GM04503 (cell line): ENCODE measurements around the gene MTA2.

Source experiments
- DNase-seq: peaks from one replicate; pipeline ENCODE4 v3.0.0-alpha.2; 2012; ENCODE audit warnings: low read depth

Gene MTA2

DNA sequence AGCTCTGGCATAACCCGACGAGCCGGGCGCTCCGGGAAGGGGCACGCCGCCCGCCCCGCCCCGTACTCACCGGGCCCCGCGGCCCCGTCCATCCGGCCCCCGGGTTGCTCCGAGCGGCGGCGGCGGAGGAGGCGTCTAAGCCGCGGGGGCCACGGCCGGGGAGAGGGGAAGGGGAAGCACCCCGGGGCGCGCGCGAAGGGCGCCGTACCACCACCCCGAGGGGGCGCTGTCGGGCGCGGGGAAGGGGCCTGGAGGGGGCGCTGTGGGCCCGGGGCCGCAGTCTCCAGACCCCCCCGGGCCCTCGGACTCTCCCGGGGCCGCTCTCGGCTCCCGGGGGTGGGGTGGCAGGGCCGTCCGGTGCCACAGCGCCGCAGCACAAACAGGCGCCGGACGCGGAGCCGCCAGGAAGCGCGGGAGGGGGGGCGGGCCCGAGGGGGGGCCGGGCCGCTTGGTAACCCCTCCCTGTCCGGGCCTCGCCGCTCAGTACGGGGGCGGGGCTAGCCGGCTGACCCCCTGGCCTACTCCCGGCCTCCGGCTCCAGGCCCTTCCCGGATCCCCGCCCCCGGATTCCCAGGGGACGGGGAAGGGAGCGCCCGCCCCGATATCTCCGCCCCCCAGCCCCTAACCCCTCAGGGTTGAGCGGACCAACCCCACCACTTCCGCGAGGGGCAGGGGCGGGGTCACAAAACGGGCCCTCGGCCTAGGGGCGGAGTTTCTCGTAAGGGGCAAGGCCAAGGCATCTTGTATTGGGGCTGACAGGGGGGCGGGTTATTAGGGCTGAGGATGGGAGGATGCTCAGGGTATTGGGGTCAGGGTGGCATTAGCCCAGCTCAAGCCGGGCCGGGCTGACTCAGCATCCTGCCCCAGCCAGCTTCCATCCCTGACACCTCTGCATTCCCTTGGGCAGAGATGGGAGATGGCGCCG is 11.0 kb upstream of the MTA2 start, which contains the start of the genes EML3 and ROM1:
Gene EML3, minus strand, starts transcription at position 410 of the 925 bp plus-strand sequence. Its CDS starts 318 bp downstream, at position 92.
Gene ROM1, plus strand, starts transcription at position 892 of the 925 bp plus-strand sequence. Its CDS starts 25 bp downstream, at position 917.
- no peak for DNase-seq

DNA sequence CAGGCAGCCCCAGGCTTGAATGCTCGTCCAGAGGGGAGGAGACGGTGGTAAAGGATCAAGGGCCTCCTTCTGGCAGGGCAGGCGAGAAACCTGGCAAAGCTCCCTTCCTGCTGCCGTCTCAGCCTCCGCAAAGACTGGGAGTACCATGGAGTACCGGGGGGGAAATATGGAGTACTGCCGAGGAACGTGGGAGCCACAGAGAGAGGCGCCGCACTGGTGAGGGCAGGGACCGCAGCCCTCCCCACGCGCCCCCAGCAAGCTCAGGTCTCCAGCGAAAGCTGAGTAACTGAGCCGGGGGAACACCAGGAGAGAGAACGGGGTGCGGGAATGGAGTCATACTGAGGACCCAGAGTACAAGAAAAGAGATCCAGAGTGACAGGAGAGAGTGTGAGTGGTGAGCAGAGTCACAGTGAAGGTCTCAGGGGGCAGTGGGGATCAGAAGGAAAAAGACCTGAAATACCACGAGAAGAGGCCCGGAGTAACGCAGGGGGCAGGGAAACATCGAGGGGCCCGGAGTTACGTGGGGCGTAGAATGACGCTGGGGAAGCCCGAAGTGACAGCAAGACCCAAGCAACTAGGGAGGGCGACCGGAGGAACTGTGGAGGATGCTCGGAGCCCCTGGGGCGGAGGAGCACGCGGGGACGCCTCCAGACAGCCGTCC is 10.2 kb upstream of the MTA2 start:
- no peak for DNase-seq

DNA sequence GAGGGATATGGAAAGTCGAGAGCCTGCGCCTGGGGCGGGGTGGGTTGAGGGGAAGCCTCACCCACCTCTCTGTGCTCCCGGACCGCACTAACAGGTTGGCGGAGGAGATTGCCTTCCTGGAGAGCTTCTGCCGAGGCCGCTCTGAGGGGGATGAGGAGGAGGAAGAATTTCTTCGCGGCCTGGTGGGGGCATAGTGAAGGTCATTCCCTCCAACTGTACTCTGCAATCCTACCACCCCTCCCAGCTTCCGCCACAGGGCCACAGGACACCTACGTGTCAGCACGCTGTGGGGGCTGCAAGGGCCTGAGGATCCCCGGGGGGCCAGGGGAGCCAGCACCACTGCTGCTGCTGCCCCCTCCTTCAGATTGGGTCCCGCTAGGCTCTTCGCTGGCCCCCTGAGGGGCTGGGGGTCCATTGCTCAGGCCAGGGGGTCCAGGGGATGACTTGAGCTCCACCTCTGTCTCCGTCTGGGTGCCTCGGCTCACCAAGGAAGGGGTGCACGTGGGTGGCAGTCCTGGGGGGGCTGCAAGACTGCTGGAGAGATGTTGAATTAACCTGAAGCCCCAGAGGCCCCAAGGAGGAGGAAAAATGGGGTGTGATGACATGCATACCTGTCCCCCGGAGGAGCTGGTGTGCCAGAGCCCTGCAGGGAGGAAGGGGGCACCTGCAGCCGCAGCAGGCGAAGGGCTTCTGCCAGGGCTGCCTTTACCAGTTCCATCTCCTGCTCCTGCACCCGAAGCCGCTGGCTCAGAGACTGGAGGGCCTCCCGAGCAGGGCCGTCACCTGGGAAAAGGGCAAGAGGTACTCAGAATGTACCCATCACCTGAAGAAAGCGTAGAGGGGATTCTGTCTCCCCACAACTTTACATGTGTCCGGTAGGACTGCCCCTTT is 9.4 kb upstream of the MTA2 start:
- DNase-seq, result no peak

DNA sequence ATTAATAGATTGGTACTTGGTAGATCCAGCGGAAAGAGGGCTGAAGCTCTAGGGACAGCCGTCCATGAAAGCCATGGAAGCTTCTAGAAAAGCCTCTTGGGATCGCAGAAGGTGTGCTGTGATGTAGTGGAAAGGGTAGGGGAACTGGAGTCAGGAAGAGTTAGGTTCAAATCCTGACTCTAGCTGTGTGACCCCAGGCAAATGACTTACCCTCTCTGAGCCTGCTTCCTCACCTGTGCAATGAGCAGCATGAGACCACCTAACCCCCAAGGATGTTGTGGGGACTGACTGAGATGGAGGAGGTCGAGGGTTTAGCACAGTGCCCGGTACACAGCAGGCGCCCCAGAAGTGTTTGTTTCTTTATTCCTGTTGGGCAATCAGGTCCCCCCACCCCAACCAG is 8.7 kb upstream of the MTA2 start:
- DNase-seq, result no peak

DNA sequence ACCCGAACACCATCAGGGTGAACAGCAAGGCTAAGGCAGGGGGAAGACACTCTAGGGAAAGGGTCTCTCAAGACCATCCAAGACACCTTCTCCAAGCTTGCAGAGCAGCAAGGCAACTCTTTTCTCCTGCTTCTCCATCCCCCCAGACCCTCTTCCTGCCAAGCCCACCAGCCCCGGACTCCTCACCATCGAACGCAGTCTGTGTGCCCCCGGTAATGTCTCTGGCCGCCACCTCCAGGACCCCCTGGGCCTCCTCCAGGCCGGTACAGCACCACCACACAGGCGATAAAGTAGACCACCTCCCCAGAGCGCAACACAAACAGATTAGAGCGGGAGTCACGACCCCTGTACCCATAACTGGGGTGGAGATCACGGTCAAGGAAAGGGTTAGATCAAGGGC is 7.1 kb upstream of the MTA2 start:
- no peak for DNase-seq

DNA sequence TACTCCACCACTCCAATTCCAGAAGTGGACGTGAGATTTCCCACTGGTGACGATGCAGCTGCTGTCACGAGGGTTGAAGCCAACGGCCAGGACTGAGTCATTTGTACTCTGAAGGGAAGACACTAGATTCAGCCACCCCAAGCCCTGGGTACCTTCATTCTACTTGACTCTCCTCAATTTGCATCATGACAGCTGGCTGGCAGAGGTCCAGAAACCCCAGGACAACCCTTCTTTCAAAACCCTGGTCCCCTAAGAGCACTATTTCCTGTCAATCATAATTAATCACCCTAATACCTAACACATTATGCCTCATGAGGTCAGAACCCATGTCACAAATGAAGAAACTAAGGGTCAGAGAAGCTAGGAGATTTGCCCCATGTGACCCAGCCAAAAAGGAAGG is 6.0 kb upstream of the MTA2 start:
- no peak for DNase-seq

DNA sequence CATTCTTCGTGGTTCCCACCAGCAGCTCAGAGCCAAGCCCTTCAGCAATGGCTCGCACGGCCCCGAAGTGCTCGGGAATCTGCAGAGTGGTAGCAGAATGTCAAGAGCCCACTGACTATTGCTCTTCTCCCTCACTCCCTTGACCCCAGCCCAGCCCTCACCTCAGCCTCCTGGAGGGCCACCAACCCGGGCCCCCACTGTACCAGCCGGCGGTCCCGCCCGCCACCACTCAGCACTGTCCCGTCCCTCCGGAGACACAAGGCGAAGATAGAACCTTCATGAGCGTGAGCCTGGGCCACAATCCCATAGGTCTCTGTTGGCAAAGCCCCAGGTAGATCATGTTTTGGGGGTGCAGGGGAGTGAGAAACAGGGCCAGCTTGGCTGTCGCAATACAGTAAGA is 4.2 kb upstream of the MTA2 start:
- no peak for DNase-seq

DNA sequence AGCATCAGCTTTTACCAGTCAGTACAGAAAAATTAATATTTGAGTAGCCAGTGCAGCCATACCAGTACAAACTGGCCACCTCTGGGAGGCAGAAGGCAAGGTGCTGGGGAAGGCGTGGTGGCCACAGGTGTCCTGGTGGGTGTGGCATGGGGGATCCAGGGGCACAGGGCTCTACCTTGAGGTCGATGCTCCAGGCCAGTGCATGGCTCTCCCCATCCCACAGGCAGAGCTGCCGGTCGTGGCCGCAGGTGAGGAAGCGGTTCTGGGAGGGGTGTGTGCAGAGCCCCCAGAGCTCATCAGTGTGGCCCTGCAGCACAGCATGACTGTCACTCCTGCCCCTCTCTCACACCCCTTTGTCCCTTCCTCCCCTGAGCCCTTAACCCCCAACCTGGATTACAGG is 3.8 kb upstream of the MTA2 start:
- no peak for DNase-seq

DNA sequence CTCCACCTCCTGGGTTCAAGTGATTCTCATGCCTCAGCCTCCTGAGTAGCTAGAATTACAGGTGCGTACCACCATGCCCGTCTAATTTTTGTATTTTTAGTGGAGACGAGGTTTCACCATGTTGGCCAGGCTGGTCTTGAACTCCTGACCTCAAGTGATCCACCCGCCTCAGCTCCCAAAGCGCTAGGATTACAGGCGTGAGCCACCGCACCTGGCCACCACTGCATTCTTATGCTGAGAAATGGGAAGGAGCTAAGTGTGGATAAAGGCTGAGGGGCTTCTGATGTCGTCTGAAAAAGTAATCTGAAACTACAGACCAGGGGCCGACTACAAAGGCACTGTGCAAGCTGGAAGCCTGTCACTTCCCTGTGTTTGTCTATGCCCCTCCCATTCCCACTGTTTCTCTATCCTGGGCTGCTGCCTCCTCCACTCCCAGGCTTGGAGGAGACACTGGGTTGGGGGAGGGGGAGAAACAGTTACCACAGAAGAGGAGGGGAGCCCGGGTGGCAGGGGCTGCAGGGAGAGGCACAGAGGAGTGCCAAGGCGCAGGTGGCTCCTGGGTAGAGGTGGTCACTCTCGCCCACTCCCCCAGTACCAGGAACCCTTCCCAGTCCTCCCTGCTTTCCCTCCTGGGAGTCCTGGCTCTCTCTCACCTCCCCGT is 2.9 kb upstream of the MTA2 start:
- no peak for DNase-seq

DNA sequence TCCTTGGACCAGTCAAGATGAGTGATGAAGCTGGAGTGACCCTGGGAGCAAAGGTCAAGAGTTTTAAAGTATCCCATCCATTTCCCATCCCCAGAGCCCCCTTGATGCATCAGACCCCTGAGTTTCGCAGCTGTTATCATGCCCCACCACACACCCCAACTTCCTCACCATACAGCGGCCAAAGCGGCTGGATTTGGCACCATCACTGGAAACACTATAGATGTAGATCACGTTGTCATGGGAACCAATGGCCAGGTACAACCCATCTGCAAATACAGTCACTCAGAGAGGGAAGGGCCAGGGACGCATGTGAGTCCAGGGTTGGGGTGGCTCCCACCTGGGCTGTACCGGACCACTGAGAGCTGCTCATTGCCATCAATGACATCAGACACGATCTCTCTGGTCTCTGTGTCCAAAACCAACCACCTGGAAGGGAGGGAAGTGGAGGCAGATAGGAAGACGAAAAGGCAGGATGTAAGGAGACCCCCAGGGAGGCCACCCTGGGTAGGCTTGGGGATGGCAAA is 2.2 kb upstream of the MTA2 start:
- no peak for DNase-seq

DNA sequence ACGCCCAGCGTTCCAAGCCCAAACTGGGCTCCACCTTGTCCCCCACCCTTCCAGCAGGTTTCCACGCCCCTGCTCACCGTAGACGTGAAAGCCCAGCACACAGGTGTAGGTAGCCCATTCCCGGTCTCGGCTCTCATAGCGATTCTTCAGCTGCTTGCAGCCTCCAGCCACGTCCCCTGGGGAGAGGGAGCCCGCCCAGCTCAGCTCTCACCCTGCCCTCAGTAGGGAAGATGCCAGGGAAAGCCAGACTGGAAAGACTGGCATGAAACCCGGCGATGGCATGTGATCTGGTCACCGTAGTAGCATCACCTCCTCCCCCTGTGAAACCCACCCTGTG is 1.4 kb upstream of the MTA2 start:
- no peak for DNase-seq

DNA sequence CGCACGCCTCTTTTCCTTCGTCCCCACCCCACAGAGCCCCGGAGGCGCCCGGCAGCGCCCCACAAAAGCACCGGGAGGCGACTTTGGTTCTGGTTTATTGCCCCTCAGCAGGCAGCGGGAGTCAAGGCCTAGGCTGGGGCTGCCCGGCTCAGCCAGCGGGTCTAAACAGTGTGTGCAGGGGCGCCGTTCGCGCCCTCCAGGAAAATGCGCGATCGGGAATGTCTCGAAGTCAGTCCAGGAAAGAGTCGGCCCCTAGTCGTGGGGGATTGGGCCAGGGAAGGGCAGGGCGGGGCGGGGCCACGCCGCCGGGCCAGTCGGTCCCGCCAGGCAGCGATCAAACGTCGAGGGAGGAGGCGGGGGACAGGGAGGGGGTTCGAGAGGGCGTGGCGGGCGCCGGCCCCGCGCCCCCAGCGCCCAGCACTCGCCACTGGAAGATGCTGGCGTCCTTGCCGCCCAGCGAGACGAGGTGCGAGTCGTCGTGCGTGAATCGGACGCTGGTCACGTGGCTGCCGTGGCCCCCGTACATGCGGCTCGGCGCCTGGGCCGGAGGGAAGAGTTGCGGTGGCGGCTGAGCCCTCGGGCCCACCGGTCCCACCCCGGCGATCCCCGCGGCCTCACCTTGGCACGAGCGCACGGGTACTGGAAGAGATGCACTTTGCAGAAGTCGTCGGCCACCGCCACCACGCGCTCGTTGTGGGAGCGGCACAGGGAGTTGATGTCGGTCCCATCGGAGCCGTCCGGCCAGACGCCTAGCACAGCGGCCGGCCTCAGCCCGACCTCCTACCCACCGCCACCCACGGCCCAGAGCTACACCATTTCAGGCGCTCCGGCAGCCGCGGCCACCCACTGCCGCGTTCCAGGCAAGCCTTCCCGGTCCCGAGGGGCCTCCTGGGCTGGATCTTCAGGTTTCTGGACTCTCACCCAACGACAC is 741 bp upstream of the MTA2 start:
- no peak for DNase-seq

DNA sequence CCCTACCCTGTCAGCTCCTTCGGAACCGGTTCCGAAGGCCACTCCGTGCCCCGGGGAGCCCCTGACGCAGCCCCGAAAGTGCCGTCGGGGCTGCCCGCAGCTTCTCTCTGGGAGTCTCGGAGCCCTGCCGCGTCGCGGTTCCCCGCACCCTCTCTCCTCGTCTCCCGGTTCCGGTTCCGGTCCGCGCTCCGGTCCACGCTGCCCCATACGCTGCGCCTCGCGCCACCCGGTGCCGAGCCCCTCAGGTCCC is 618 bp downstream of the MTA2 start:
- DNase-seq, result no peak

DNA sequence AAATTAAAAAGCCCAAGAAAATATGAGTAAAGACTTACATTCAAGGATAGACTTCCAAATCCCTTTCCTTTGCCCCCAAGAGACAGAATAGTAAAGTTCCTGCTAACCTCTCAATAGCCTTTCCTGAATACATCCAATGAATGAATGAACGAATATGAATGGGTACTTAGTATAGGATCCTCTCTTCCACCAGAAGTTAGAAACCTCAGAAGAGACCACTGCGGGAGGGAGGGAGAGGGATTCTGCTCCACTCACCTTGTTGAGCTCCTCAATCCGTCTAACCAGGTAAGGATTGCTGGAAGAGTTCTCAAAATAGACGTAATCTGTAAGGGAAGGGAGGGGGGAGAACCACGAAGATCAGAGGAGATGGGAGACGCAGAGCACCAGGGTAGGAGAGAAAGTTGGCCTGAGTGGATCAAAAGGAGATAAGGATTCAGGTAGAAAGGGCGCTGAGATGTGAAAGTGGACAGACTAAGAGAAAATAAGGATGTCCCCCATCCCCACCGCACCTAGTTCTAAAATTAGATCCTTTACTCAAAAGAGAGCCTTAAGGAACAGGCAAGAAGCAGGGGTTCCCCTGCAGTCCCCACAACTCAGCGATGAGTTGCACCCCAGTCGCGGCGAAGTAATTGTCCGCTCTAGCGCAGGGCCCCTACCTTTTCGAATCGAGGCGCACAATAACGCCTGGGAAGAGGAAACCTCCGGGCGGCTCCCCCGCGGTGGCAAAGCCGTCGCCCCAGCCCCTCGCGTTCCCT is 1.1 kb downstream of the MTA2 start:
- DNase-seq, result no peak

DNA sequence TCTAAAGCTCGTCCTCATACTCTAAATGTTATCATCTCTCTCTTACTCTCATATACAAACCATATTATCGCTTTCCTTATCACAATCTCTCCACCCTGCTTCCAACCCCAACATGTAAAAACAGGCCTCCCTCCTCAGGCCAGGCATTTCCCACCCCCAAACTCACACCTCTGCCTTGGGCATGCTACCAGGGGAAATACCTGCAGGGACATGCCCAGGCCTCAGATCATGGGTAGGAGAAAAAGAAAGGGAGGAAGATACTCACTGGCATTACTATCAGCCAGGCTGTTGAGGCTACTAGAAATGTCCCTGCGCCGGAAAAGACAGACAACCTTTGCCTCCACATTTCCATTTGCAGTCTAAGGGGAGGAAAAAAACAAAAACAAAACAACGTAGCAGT is 1.8 kb downstream of the MTA2 start:
- DNase-seq, result no peak

DNA sequence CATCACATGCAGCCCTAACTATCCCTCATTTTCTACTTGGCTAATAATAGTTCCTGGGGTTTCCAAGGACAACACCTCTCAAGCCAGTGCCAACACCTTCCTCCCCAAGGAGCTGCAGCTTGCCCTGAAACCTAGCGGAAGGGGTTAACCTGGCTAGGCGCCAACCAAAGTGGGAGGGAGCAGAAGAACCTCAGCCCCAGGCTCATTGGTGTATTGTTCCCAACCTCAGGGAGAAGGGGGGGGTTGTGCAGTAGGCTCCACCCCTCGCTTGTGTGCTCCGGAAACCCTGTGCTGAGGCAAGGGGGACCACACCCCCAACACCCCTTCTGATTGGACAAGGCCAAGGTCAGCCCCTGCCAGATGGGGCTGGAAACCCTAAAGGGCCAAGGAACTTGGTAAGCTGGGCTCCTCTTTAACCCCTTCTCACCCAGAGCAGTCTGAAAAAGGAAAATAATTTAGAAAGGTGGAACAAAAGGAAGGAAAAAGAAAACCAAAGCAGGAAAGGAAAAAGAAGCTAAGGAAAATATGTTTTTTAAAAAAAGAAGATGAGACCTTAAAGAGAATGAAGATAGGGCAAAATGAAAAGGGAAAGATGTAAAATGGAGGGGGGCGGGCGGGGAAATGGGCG is 2.5 kb downstream of the MTA2 start:
- peak; percentile 91 for DNase-seq

DNA sequence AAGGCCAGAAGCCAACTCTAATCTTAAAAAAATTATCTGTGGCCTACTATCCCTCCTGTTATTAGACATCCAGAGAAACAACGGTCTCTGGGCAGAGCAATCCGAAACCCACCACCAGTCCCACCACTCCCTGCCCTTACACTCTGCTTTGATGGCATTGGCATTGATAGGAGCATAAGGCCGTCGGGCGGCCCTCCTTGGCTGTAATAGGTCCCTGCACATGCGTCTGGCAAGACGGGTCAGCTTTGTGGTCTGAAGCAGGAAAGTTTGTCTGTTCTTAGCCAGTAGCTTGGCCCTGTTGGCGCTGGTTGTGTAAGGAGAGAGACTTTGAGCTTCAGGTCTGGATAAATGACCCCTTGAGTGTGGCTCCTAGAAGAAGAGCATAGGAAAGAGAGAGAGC is 6.5 kb downstream of the MTA2 start:
- no peak for DNase-seq

DNA sequence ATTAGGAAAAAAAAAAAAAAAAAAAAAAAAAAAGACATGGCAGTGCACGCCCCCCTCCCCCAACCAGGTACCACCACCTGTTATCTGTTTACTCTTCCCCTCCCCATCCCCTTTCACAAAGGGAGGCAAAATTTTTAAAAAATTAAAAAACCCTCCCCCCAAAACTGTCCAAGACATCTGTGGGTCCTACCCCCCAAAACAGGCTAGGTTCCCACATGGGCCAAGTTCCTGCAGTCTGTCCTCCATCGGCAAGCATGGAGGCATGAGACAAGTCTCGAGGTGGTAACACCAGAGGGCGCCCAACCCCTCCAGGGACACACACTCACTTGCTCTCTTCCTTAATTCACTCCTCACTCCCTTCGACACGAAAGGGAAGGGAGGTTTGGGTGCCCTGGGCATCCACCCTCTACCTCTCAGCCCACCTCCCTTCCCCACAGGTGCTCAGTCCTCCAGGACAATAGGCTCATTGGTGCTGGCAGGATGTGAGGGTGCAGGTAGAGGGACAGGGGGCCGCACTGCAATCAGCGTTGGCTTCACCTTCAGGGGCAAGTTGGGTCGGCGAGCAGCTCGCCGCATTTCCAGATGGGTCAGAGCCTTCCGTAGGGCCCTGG is 8.1 kb downstream of the MTA2 start:
- DNase-seq, result no peak

DNA sequence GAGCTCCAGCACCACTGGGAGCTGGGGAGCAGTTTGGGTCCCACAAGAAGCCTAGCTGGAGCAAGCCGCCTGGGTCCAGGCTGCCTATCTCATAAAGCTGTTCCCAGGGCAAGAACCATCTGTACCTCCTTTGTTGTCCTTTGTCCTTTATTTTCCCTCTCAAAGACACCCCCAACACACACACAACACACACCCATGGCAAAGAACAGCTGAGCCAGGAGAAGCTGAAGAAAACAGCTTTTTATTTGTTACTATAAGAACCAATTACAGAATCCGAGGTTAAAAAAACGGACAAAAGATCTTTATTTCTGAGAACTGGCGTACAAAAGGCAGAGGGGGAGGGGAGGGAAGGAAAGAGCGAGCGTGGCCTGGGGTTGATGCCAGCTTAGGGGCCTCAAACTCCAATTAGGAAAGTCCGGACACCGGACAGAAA is 8.7 kb downstream of the MTA2 start:
- DNase-seq, result no peak
